SIG-M5 treated with dmso at 0.1 percent for 504 hours (cell line): ENCODE measurements around the gene MGA.
"Not testable (repeated sequence)": the region's sequence is repeated elsewhere in the genome, so short reads cannot be mapped to it uniquely, and the experiment has no call there.

Experiments used
- DNase-seq: peaks from one replicate; lab custom pipeline; 2025; ENCODE audit not compliant: unreplicated experiment; lab: John Stamatoyannopoulos, UW

The MGA gene

GRCh38 chr15:41703120-41703519 lies 42.9 kb downstream of the MGA start:
- DNase-seq = no peak

GRCh38 chr15:41713047-41713446 lies 52.8 kb downstream of the MGA start:
- DNase-seq = no peak

GRCh38 chr15:41714291-41714690 lies 54.1 kb downstream of the MGA start:
- no peak for DNase-seq

GRCh38 chr15:41716864-41717263 lies 56.7 kb downstream of the MGA start:
- DNase-seq = no peak

- DNase-seq = no peak
Measured at GRCh38 chr15:41727143-41727542, 66.9 kb downstream of the MGA start.

- not testable (repeated sequence) for DNase-seq
Measured at GRCh38 chr15:41728061-41728460, 67.9 kb downstream of the MGA start.

- peak; percentile 87 for DNase-seq
Measured at GRCh38 chr15:41730543-41730942, 70.3 kb downstream of the MGA start.

- no peak for DNase-seq
Measured at GRCh38 chr15:41732483-41732882, 72.3 kb downstream of the MGA start.

GRCh38 chr15:41734079-41734478 lies 73.9 kb downstream of the MGA start:
- DNase-seq = no peak

- DNase-seq = no peak
Measured at GRCh38 chr15:41735046-41735445, 74.8 kb downstream of the MGA start.

- not testable (repeated sequence) for DNase-seq
Measured at GRCh38 chr15:41735492-41735891, 75.3 kb downstream of the MGA start.

- DNase-seq = no peak
Measured at GRCh38 chr15:41746802-41747201, 86.6 kb downstream of the MGA start.

- DNase-seq = no peak
Measured at GRCh38 chr15:41756198-41756597, 96.0 kb downstream of the MGA start.

- peak; percentile 74 for DNase-seq
Measured at GRCh38 chr15:41772720-41773331, 112.6 kb downstream of the MGA start.

GRCh38 chr15:41773332-41773728 lies 113.1 kb downstream of the MGA start:
- no peak for DNase-seq

GRCh38 chr15:41773729-41774061 lies 113.5 kb downstream of the MGA start:
- DNase-seq = no peak

- DNase-seq = peak; percentile 97
Measured at GRCh38 chr15:41774062-41774881, 114.1 kb downstream of the MGA start, which contains the start of gene MAPKBP1. Gene MAPKBP1, plus strand, starts transcription at chr15:41774484. Its CDS starts 792 bp downstream, at chr15:41775276.

GRCh38 chr15:41774882-41775417 lies 114.7 kb downstream of the MGA start:
- DNase-seq = no peak

- no peak for DNase-seq
Measured at GRCh38 chr15:41775651-41776050, 115.4 kb downstream of the MGA start.

- DNase-seq = no peak
Measured at GRCh38 chr15:41777421-41777973, 117.3 kb downstream of the MGA start.

GRCh38 chr15:41778521-41778920 lies 118.3 kb downstream of the MGA start:
- DNase-seq = no peak

GRCh38 chr15:41779662-41780157 lies 119.5 kb downstream of the MGA start:
- DNase-seq = no peak
